Measurements from ENCODE around the gene TECTB. TPM values are rescaled to one million over a fixed set of nuclear protein-coding genes. Genes with fewer than 3 reads are reported as not detected.
"Not testable (repeated sequence)": the region's sequence is repeated elsewhere in the genome, so short reads cannot be mapped to it uniquely, and the experiment has no call there.

Gene TECTB
- total RNA-seq, 2 donors from 2014 or later = not detected

DNA sequence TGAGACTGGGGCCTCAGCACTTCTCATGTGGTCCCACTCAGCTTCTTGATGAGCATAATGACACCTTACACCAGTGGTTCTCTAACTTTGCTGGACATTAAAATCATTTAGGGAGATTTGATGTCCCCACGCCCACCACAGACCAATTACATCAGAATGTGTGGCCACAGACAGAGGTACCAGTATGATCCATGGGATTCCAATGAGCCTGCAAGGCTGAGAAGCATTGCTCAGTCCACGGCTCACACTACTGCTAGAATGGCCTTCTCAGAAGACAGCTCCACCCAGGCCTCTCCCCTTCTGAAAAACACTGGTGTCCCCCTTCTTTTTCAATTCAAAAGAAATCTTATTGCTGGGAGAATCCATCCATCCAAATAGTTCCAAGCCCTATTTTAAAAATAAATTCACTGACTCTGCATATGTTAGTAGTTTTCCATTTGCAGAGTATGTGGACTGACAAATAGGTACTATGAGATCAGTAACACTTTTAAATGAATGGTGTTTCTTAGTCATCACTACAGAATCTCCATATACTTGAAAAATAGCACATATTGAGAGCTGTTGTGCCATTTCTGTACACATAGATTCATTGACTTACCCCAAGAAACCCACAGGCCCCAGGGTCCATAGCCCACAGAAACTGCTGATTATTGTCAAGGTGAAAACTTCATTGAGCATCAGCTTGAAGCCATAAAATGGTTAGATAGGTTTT lies 34.5 kb upstream of the TECTB start:
- no peak for DNase-seq (ENCODE audit: low spot score)
- Histone ChIP-seq H3K9me3 (peaks cover 0 to 16% of the 10 kb centered on the region in 2 donors), H3K36me3 (no peaks in the 10 kb centered on the region), H3K27ac (no peak overlapping the region), H3K27me3 (no peaks in the 10 kb centered on the region), H3K4me3 (no peak overlapping the region), H3K4me1 (no peaks in the 10 kb centered on the region)
- TF ChIP-seq, protein P1, sequence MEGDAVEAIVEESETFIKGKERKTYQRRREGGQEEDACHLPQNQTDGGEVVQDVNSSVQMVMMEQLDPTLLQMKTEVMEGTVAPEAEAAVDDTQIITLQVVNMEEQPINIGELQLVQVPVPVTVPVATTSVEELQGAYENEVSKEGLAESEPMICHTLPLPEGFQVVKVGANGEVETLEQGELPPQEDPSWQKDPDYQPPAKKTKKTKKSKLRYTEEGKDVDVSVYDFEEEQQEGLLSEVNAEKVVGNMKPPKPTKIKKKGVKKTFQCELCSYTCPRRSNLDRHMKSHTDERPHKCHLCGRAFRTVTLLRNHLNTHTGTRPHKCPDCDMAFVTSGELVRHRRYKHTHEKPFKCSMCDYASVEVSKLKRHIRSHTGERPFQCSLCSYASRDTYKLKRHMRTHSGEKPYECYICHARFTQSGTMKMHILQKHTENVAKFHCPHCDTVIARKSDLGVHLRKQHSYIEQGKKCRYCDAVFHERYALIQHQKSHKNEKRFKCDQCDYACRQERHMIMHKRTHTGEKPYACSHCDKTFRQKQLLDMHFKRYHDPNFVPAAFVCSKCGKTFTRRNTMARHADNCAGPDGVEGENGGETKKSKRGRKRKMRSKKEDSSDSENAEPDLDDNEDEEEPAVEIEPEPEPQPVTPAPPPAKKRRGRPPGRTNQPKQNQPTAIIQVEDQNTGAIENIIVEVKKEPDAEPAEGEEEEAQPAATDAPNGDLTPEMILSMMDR (IDR thresholded peaks at IDR 0.05) = no peak

DNA sequence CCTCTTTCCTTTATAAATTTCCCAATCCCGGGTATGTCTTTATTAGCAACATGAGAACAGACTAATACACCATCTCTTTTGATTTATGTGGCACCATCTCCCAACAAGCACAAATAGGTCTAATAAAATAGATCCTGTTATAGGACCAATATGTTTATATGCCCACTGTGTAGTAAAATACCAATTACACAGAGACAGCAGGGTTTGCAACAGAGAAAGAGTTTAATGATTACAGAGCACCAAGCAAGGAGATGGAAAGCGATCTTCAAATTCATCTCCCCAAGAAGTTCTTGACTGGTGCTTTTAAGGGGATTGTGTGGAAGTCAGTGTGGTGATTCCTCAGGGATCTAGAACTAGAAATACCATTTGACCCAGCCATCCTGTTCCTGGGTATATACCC lies 33.5 kb upstream of the TECTB start:
- Histone ChIP-seq H3K4me3 (no peak overlapping the region), H3K27ac (no peak overlapping the region), H3K36me3 (no peaks in the 10 kb centered on the region), H3K27me3 (no peaks in the 10 kb centered on the region), H3K4me1 (no peaks in the 10 kb centered on the region), H3K9me3 (peaks cover 0 to 16% of the 10 kb centered on the region in 2 donors)
- TF ChIP-seq, protein P1 (IDR thresholded peaks at IDR 0.05) = no peak
- DNase-seq (ENCODE audit: low spot score) = no peak

- Histone ChIP-seq H3K4me3 (no peak overlapping the region), H3K27ac (no peak overlapping the region), H3K4me1 (no peaks in the 10 kb centered on the region), H3K9me3 (peaks cover 0 to 16% of the 10 kb centered on the region in 2 donors), H3K27me3 (no peaks in the 10 kb centered on the region), H3K36me3 (no peaks in the 10 kb centered on the region)
- TF ChIP-seq, protein P1 (IDR thresholded peaks at IDR 0.05) = no peak
- DNase-seq (ENCODE audit: low spot score) = no peak
Measured at GRCh38 chr10:112250555-112250954, 32.6 kb upstream of the TECTB start.

DNA sequence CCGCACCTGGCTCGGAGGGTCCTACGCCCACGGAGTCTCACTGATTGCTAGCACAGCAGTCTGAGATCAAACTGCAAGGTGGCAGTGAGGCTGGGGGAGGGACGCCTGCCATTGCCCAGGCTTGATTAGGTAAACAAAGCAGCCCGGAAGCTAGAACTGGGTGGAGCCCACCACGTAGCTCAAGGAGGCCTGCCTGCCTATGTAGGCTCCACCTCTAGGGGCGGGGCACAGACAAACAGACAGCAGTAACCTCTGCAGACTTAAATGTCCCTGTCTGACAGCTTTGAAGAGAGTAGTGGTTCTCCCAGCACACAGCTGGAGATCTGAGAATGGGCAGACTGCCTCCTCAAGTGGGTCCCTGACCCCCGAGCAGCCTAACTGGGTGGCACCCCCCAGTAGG lies 32.0 kb upstream of the TECTB start:
- H3K9me3 ChIP-seq = peaks cover 0 to 16% of the 10 kb centered on the region in 2 donors
- not testable (repeated sequence) for H3K4me1 ChIP-seq; DNase-seq (ENCODE audit: low spot score); H3K4me3 ChIP-seq; H3K27ac ChIP-seq; H3K27me3 ChIP-seq; H3K36me3 ChIP-seq

GRCh38 chr10:112258407-112258806 lies 24.8 kb upstream of the TECTB start:
- DNase-seq (ENCODE audit: low spot score) = no peak
- TF ChIP-seq, protein P1 (IDR thresholded peaks at IDR 0.05) = no peak
- H3K4me3 ChIP-seq = no peak overlapping the region
- H3K36me3 ChIP-seq = no peaks in the 10 kb centered on the region
- H3K4me1 ChIP-seq = no peaks in the 10 kb centered on the region
- H3K9me3 ChIP-seq = no peaks in the 10 kb centered on the region
- H3K27ac ChIP-seq = no peak overlapping the region
- no peaks in the 10 kb centered on the region for H3K27me3 ChIP-seq

DNA sequence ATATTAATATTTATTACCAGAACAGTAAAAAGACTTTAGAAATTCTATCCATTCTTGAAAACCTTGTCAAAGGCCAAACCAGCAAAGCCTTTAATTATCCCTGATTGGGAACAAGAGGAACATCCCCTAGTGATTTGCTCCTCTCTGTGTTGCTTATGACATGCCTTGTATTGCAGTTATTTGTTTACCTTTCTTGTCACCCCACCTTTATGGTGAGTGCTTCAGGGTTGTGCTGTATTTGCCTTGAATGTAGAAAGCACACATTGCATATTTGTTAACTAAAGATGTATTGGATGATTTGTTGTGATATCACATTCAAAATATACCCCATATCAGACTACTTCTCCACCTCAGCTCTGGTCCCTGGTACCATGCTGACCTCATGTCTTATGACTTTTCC lies 23.5 kb upstream of the TECTB start:
- TF ChIP-seq, protein P1 (IDR thresholded peaks at IDR 0.05) = no peak
- Histone ChIP-seq H3K36me3 (no peaks in the 10 kb centered on the region), H3K4me3 (no peak overlapping the region), H3K9me3 (no peaks in the 10 kb centered on the region), H3K4me1 (no peaks in the 10 kb centered on the region), H3K27ac (no peak overlapping the region), H3K27me3 (no peaks in the 10 kb centered on the region)
- DNase-seq (ENCODE audit: low spot score) = no peak

All from right atrium auricular region (tissue), 2 donors.